ENCODE measurements around the gene FCGR3A. TPM values are rescaled to one million over a fixed set of nuclear protein-coding genes. Genes with fewer than 3 reads are reported as not detected.
A peak's percentile ranks its signal among the peaks of the same experiment; 100 is the strongest.
"Not testable (repeated sequence)": the region's sequence is repeated elsewhere in the genome, so short reads cannot be mapped to it uniquely, and the experiment has no call there.

FCGR3A gene
- total RNA-seq, 1 donor from 2014 or later = 31.4 TPM

GRCh38 chr1:161512636-161513447 is 36.8 kb downstream of the FCGR3A start:
- intact Hi-C loops (cut with DNase I); DNase-seq (ENCODE audit: missing footprints): not testable (repeated sequence)
- ATAC-seq = peak; percentile 5

- no peak for ATAC-seq
- no peak for DNase-seq (ENCODE audit: missing footprints)
- intact Hi-C loops (cut with DNase I) = no loop called here
Measured at GRCh38 chr1:161511756-161512060, 37.9 kb downstream of the FCGR3A start.

- ATAC-seq (no peak), DNase-seq (ENCODE audit: missing footprints) (no peak)
- intact Hi-C loops (cut with DNase I) = no loop called here
Measured at GRCh38 chr1:161511018-161511755, 38.4 kb downstream of the FCGR3A start.

GRCh38 chr1:161510477-161510876 is 39.1 kb downstream of the FCGR3A start:
- DNase-seq (ENCODE audit: missing footprints) (no peak), ATAC-seq (no peak)
- intact Hi-C loops (cut with DNase I) = no loop called here

GRCh38 chr1:161506336-161507223 is 43.0 kb downstream of the FCGR3A start:
- DNase-seq (ENCODE audit: missing footprints) (no peak), ATAC-seq (peak; percentile 56)
- intact Hi-C loops (cut with DNase I) = no loop called here

- DNase-seq (ENCODE audit: missing footprints) (no peak), ATAC-seq (no peak)
- intact Hi-C loops (cut with DNase I) = no loop called here
Measured at GRCh38 chr1:161505686-161506085, 43.9 kb downstream of the FCGR3A start.

- DNase-seq (ENCODE audit: missing footprints) (no peak), ATAC-seq (no peak)
- intact Hi-C loops (cut with DNase I) = no loop called here
Measured at GRCh38 chr1:161503394-161503748, 46.2 kb downstream of the FCGR3A start.

- no peak for ATAC-seq
- intact Hi-C loops (cut with DNase I) = no loop called here
- DNase-seq (ENCODE audit: missing footprints) = no peak
Measured at GRCh38 chr1:161502641-161503393, 46.8 kb downstream of the FCGR3A start.

- intact Hi-C loops (cut with DNase I) = no loop called here
- no peak for ATAC-seq
- DNase-seq (ENCODE audit: missing footprints) = no peak
Measured at GRCh38 chr1:161502181-161502580, 47.4 kb downstream of the FCGR3A start.

GRCh38 chr1:161501234-161501633 is 48.4 kb downstream of the FCGR3A start:
- DNase-seq (ENCODE audit: missing footprints) = no peak
- no peak for ATAC-seq
- intact Hi-C loops (cut with DNase I) = no loop called here

- DNase-seq (ENCODE audit: missing footprints) = no peak
- peak; percentile 39 for ATAC-seq
- intact Hi-C loops (cut with DNase I) = no loop called here
Measured at GRCh38 chr1:161499099-161500039, 50.2 kb downstream of the FCGR3A start.

- DNase-seq (ENCODE audit: missing footprints) (no peak), ATAC-seq (no peak)
- intact Hi-C loops (cut with DNase I) = no loop called here
Measured at GRCh38 chr1:161498646-161499045, 51.0 kb downstream of the FCGR3A start.

GRCh38 chr1:161497961-161498360 is 51.7 kb downstream of the FCGR3A start:
- intact Hi-C loops (cut with DNase I) = no loop called here
- ATAC-seq = no peak
- DNase-seq (ENCODE audit: missing footprints) = no peak

GRCh38 chr1:161495490-161495889 is 54.1 kb downstream of the FCGR3A start:
- ATAC-seq = no peak
- no peak for DNase-seq (ENCODE audit: missing footprints)

GRCh38 chr1:161494091-161494735 is 55.4 kb downstream of the FCGR3A start:
- intact Hi-C loops (cut with DNase I) = no loop called here
- ATAC-seq = no peak

More at GRCh38 chr1:161495490-161495889, 54.1 kb downstream of the FCGR3A start:
- intact Hi-C loops (cut with DNase I) = no loop called here

GRCh38 chr1:161492827-161493226 is 56.8 kb downstream of the FCGR3A start:
- ATAC-seq (no peak), DNase-seq (ENCODE audit: missing footprints) (no peak)
- intact Hi-C loops (cut with DNase I) = no loop called here

More at GRCh38 chr1:161494091-161494735, 55.4 kb downstream of the FCGR3A start:
- DNase-seq (ENCODE audit: missing footprints) = no peak

Measured in Right ventricle myocardium inferior (tissue), 1 donor.